Neural crest cell (in vitro differentiated cells): ENCODE results near the gene MSLN. TPM values are rescaled to one million over a fixed set of nuclear protein-coding genes. Genes with fewer than 3 reads are reported as not detected.

ENCODE experiments used
- DNase-seq: peaks from one replicate; pipeline ENCODE4 v3.0.0; 2021; ENCODE audit warnings: low read depth, mixed read lengths, low spot score
- H3K27ac Mint-ChIP-seq: one replicate; pipeline ENCODE4 v1.8.0; 2021; ENCODE audit warnings: mild to moderate bottlenecking, mixed read lengths; ENCODE audit not compliant: unreplicated experiment
- H3K27me3 Mint-ChIP-seq: 2 replicates; pipeline ENCODE4 v1.8.0; 2021; ENCODE audit warnings: low read depth, mild to moderate bottlenecking, mixed read lengths
- H3K36me3 Mint-ChIP-seq: 2 replicates; pipeline ENCODE4 v1.8.0; 2021; ENCODE audit warnings: low read depth, mild to moderate bottlenecking, mixed read lengths
- H3K4me1 Mint-ChIP-seq: 2 replicates; pipeline ENCODE4 v1.8.0; 2021; ENCODE audit warnings: mixed read lengths
- H3K4me3 Mint-ChIP-seq: one replicate; pipeline ENCODE4 v1.8.0; 2021; ENCODE audit warnings: mild to moderate bottlenecking, mixed read lengths
- H3K9me3 Mint-ChIP-seq: 2 replicates; pipeline ENCODE4 v1.8.0; 2021; ENCODE audit warnings: mixed read lengths
- CTCF ChIP-seq: fragments of 200-600 bp; sonication (generic); conservative IDR thresholded peaks from 2 replicates; pipeline ENCODE4 v1.5.0; 2021; ENCODE audit warnings: antibody characterized with exemption, mild to moderate bottlenecking
- total RNA-seq: library from RNA; stranded (reverse); gene quantifications from 2 replicates; pipeline ENCODE4 v1.2.1, GENCODE V29; 2021

Gene MSLN
- total RNA-seq, 1 donor from 2014 or later, result not detected

GRCh38 chr16:733382-734207, 26.9 kb upstream of the MSLN start:
- Mint-ChIP-seq H3K27me3 (no peaks in the 10 kb centered on the region), H3K4me3 (no peak overlapping the region), H3K4me1 (no peaks in the 10 kb centered on the region), H3K9me3 (no peaks in the 10 kb centered on the region), H3K36me3 (no peaks in the 10 kb centered on the region), H3K27ac (no peak overlapping the region)
- DNase-seq, result peak; percentile 23
- TF ChIP-seq CTCF, result peak; percentile 40

GRCh38 chr16:734208-734980, 26.1 kb upstream of the MSLN start:
- no peak overlapping the region for H3K27ac Mint-ChIP-seq
- no peaks in the 10 kb centered on the region for H3K36me3 Mint-ChIP-seq
- H3K27me3 Mint-ChIP-seq, result no peaks in the 10 kb centered on the region
- H3K4me1 Mint-ChIP-seq, result no peaks in the 10 kb centered on the region
- no peak overlapping the region for H3K4me3 Mint-ChIP-seq
- TF ChIP-seq CTCF, result no peak
- DNase-seq, result no peak
- no peaks in the 10 kb centered on the region for H3K9me3 Mint-ChIP-seq

GRCh38 chr16:734981-735881, 25.3 kb upstream of the MSLN start:
- Mint-ChIP-seq H3K27me3 (no peaks in the 10 kb centered on the region), H3K4me1 (no peaks in the 10 kb centered on the region), H3K9me3 (no peaks in the 10 kb centered on the region), H3K36me3 (no peaks in the 10 kb centered on the region), H3K27ac (no peak overlapping the region), H3K4me3 (peak overlapping the region; percentile 50)
- DNase-seq, result no peak
- TF ChIP-seq CTCF, result no peak

GRCh38 chr16:735982-736453, 24.5 kb upstream of the MSLN start:
- Mint-ChIP-seq H3K27ac (no peak overlapping the region), H3K4me3 (peak overlapping the region; percentile 41), H3K27me3 (no peaks in the 10 kb centered on the region), H3K4me1 (no peaks in the 10 kb centered on the region), H3K36me3 (no peaks in the 10 kb centered on the region), H3K9me3 (no peaks in the 10 kb centered on the region)
- no peak for TF ChIP-seq CTCF
- DNase-seq, result no peak

- Mint-ChIP-seq H3K27ac (no peak overlapping the region), H3K36me3 (no peaks in the 10 kb centered on the region), H3K4me1 (no peaks in the 10 kb centered on the region), H3K9me3 (no peaks in the 10 kb centered on the region), H3K27me3 (no peaks in the 10 kb centered on the region), H3K4me3 (peak overlapping the region; percentile 54)
- DNase-seq, result no peak
- no peak for TF ChIP-seq CTCF
Measured at GRCh38 chr16:736936-737481, 23.5 kb upstream of the MSLN start.
